NCI-H345 (cell line): Measurements from ENCODE around the gene RAI2.
"Not testable (repeated sequence)": the region's sequence is repeated elsewhere in the genome, so short reads cannot be mapped to it uniquely, and the experiment has no call there.

Source experiments
- DNase-seq: peaks from one replicate; lab custom pipeline; 2025; lab: John Stamatoyannopoulos, UW

Gene RAI2

GRCh38 chrX:17828171-17828570 is 32.9 kb downstream of the RAI2 start:
- no peak for DNase-seq

- DNase-seq, result no peak
Observed at GRCh38 chrX:17826609-17827496, 34.2 kb downstream of the RAI2 start.

- no peak for DNase-seq
Observed at GRCh38 chrX:17824980-17825379, 36.1 kb downstream of the RAI2 start.

GRCh38 chrX:17822351-17822750 is 38.7 kb downstream of the RAI2 start:
- DNase-seq, result no peak

- DNase-seq, result peak; percentile 6
Observed at GRCh38 chrX:17820100-17820499, 41.0 kb downstream of the RAI2 start.

- no peak for DNase-seq
Observed at GRCh38 chrX:17818726-17819125, 42.4 kb downstream of the RAI2 start.

GRCh38 chrX:17817251-17817650 is 43.8 kb downstream of the RAI2 start:
- no peak for DNase-seq

- no peak for DNase-seq
Observed at GRCh38 chrX:17814557-17814956, 46.5 kb downstream of the RAI2 start.

- no peak for DNase-seq
Observed at GRCh38 chrX:17814059-17814458, 47.0 kb downstream of the RAI2 start.

- DNase-seq, result no peak
Observed at GRCh38 chrX:17813277-17813676, 47.8 kb downstream of the RAI2 start.

GRCh38 chrX:17812763-17813162 is 48.3 kb downstream of the RAI2 start:
- DNase-seq, result peak; percentile 20

- no peak for DNase-seq
Observed at GRCh38 chrX:17809984-17810383, 51.1 kb downstream of the RAI2 start.

GRCh38 chrX:17809273-17809672 is 51.8 kb downstream of the RAI2 start:
- DNase-seq, result no peak

- DNase-seq, result no peak
Observed at GRCh38 chrX:17805120-17805519, 56.0 kb downstream of the RAI2 start.

- DNase-seq, result no peak
Observed at GRCh38 chrX:17803449-17803848, 57.6 kb downstream of the RAI2 start.

GRCh38 chrX:17802756-17803155 is 58.3 kb downstream of the RAI2 start:
- no peak for DNase-seq

GRCh38 chrX:17801431-17801830 is 59.7 kb downstream of the RAI2 start:
- no peak for DNase-seq

- DNase-seq, result no peak
Observed at GRCh38 chrX:17798921-17799320, 62.2 kb downstream of the RAI2 start.

GRCh38 chrX:17792826-17793225 is 68.3 kb downstream of the RAI2 start:
- no peak for DNase-seq

- no peak for DNase-seq
Observed at GRCh38 chrX:17788956-17789562, 72.0 kb downstream of the RAI2 start.

GRCh38 chrX:17788439-17788838 is 72.7 kb downstream of the RAI2 start:
- DNase-seq, result peak; percentile 45

GRCh38 chrX:17787557-17787956 is 73.5 kb downstream of the RAI2 start:
- DNase-seq, result no peak

GRCh38 chrX:17786554-17787347 is 74.3 kb downstream of the RAI2 start:
- not testable (repeated sequence) for DNase-seq
